ENCODE results near the gene MEIOB.

The MEIOB gene

DNA sequence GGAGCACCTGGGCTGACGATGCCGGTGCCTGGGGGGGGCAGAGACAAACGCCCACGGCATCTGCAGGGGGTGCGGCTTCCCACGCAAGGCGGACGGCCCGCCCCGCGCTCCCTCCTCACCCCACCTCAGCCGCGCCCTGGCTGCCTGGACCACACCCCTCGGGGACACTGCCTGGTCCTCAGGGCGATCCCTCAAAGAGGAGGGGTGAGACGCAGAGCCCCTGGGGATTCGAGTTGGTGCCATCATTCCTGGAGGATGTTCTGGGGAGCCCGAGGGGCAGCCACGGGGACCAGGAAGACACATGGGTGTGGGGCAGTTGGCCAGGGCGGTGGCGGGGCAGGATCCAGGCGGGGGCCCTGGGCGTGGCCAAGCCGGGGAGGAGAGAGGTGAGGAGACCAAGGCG, 82.3 kb downstream of the MEIOB start (continued):
- TF ChIP-seq ZNF843 (tag by site-specific recombination; IDR thresholded peaks at IDR 0.05) (no peak), ZNF521 (tag by site-specific recombination; IDR thresholded peaks at IDR 0.05) (no peak), SP3 (tag by site-specific recombination; IDR thresholded peaks at IDR 0.05) (no peak), ZNF791 (tag by site-specific recombination; IDR thresholded peaks at IDR 0.05) (no peak), ZNF146 (tag by site-specific recombination; IDR thresholded peaks at IDR 0.05) (no peak), ZNF664 (tag by site-specific recombination; IDR thresholded peaks at IDR 0.05) (no peak), KLF8 (tag by site-specific recombination; IDR thresholded peaks at IDR 0.05) (peak; percentile 78; the same call in 1 of the 2 replicates), TCF7L2 (IDR thresholded peaks at IDR 0.05; ENCODE audit: borderline replicate concordance, low read depth, low read length) (no peak), ZNF121 (tag by site-specific recombination; IDR thresholded peaks at IDR 0.05) (no peak), IKZF3 (tag by site-specific recombination; IDR thresholded peaks at IDR 0.05) (no peak), ZNF175 (tag by site-specific recombination; IDR thresholded peaks at IDR 0.05) (no peak), ZNF404 (tag by site-specific recombination; IDR thresholded peaks at IDR 0.05) (no peak), ZNF785 (tag by site-specific recombination; IDR thresholded peaks at IDR 0.05) (no peak), ZNF157 (tag by site-specific recombination; IDR thresholded peaks at IDR 0.05) (no peak), ZNF341 (tag by site-specific recombination; IDR thresholded peaks at IDR 0.05; ENCODE audit: low read depth) (no peak), ZNF132 (tag by site-specific recombination; IDR thresholded peaks at IDR 0.05; ENCODE audit: borderline replicate concordance) (no peak), ZNF391 (tag by site-specific recombination; IDR thresholded peaks at IDR 0.05; ENCODE audit: borderline replicate concordance, low read depth) (no peak), ZNF558 (tag by site-specific recombination; IDR thresholded peaks at IDR 0.05) (no peak), ZNF768 (tag by site-specific recombination; IDR thresholded peaks at IDR 0.05) (no peak), ZNF112 (tag by site-specific recombination; IDR thresholded peaks at IDR 0.05) (no peak), ZBTB48 (tag by site-specific recombination; IDR thresholded peaks at IDR 0.05) (no peak), KLF1 (tag by site-specific recombination; IDR thresholded peaks at IDR 0.05) (peak; percentile 100), ZBTB21 (tag by site-specific recombination; IDR thresholded peaks at IDR 0.05) (no peak), SCRT1 (tag by site-specific recombination; IDR thresholded peaks at IDR 0.05; ENCODE audit: borderline replicate concordance) (no peak), PRDM1 (tag by site-specific recombination; IDR thresholded peaks at IDR 0.05) (no peak), MZF1 (tag by site-specific recombination; IDR thresholded peaks at IDR 0.05; ENCODE audit: borderline replicate concordance) (no peak), ZNF677 (tag by site-specific recombination; IDR thresholded peaks at IDR 0.05) (no peak), ZNF24 (tag by site-specific recombination; IDR thresholded peaks at IDR 0.05) (no peak), ZFHX2 (tag by site-specific recombination; conservative IDR thresholded peaks at IDR 0.05) (0 out of 2 replicates have a peak, but pooled peaks have one; percentile 30), GLIS2 (tag by site-specific recombination; IDR thresholded peaks at IDR 0.05) (0 out of 2 replicates have a peak, but pooled peaks have one; percentile 16), ZNF560 (tag by site-specific recombination; IDR thresholded peaks at IDR 0.05; ENCODE audit: borderline replicate concordance) (no peak)
- TF ChIP-seq, protein P1, sequence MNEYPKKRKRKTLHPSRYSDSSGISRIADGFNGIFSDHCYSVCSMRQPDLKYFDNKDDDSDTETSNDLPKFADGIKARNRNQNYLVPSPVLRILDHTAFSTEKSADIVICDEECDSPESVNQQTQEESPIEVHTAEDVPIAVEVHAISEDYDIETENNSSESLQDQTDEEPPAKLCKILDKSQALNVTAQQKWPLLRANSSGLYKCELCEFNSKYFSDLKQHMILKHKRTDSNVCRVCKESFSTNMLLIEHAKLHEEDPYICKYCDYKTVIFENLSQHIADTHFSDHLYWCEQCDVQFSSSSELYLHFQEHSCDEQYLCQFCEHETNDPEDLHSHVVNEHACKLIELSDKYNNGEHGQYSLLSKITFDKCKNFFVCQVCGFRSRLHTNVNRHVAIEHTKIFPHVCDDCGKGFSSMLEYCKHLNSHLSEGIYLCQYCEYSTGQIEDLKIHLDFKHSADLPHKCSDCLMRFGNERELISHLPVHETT (tag by site-specific recombination; IDR thresholded peaks at IDR 0.05) = no peak
- TF ChIP-seq, protein P2, sequence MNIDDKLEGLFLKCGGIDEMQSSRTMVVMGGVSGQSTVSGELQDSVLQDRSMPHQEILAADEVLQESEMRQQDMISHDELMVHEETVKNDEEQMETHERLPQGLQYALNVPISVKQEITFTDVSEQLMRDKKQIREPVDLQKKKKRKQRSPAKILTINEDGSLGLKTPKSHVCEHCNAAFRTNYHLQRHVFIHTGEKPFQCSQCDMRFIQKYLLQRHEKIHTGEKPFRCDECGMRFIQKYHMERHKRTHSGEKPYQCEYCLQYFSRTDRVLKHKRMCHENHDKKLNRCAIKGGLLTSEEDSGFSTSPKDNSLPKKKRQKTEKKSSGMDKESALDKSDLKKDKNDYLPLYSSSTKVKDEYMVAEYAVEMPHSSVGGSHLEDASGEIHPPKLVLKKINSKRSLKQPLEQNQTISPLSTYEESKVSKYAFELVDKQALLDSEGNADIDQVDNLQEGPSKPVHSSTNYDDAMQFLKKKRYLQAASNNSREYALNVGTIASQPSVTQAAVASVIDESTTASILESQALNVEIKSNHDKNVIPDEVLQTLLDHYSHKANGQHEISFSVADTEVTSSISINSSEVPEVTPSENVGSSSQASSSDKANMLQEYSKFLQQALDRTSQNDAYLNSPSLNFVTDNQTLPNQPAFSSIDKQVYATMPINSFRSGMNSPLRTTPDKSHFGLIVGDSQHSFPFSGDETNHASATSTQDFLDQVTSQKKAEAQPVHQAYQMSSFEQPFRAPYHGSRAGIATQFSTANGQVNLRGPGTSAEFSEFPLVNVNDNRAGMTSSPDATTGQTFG (tag by site-specific recombination; IDR thresholded peaks at IDR 0.05; ENCODE audit: borderline replicate concordance) = no peak
- TF ChIP-seq, protein P3, sequence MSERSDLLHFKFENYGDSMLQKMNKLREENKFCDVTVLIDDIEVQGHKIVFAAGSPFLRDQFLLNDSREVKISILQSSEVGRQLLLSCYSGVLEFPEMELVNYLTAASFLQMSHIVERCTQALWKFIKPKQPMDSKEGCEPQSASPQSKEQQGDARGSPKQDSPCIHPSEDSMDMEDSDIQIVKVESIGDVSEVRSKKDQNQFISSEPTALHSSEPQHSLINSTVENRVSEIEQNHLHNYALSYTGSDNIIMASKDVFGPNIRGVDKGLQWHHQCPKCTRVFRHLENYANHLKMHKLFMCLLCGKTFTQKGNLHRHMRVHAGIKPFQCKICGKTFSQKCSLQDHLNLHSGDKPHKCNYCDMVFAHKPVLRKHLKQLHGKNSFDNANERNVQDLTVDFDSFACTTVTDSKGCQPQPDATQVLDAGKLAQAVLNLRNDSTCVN (tag by site-specific recombination; optimal IDR thresholded peaks at IDR 0.05) = no peak
- TF ChIP-seq, protein P4, sequence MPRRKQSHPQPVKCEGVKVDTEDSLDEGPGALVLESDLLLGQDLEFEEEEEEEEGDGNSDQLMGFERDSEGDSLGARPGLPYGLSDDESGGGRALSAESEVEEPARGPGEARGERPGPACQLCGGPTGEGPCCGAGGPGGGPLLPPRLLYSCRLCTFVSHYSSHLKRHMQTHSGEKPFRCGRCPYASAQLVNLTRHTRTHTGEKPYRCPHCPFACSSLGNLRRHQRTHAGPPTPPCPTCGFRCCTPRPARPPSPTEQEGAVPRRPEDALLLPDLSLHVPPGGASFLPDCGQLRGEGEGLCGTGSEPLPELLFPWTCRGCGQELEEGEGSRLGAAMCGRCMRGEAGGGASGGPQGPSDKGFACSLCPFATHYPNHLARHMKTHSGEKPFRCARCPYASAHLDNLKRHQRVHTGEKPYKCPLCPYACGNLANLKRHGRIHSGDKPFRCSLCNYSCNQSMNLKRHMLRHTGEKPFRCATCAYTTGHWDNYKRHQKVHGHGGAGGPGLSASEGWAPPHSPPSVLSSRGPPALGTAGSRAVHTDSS (tag by site-specific recombination; IDR thresholded peaks at IDR 0.05) = no peak
- TF ChIP-seq, protein P5, sequence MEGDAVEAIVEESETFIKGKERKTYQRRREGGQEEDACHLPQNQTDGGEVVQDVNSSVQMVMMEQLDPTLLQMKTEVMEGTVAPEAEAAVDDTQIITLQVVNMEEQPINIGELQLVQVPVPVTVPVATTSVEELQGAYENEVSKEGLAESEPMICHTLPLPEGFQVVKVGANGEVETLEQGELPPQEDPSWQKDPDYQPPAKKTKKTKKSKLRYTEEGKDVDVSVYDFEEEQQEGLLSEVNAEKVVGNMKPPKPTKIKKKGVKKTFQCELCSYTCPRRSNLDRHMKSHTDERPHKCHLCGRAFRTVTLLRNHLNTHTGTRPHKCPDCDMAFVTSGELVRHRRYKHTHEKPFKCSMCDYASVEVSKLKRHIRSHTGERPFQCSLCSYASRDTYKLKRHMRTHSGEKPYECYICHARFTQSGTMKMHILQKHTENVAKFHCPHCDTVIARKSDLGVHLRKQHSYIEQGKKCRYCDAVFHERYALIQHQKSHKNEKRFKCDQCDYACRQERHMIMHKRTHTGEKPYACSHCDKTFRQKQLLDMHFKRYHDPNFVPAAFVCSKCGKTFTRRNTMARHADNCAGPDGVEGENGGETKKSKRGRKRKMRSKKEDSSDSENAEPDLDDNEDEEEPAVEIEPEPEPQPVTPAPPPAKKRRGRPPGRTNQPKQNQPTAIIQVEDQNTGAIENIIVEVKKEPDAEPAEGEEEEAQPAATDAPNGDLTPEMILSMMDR (tag by site-specific recombination; IDR thresholded peaks at IDR 0.05) = no peak
